ENCODE results near the gene HCRT. TPM values are rescaled to one million over a fixed set of nuclear protein-coding genes. Genes with fewer than 3 reads are reported as not detected.
"Not testable (repeated sequence)": the region's sequence is repeated elsewhere in the genome, so short reads cannot be mapped to it uniquely, and the experiment has no call there.

The HCRT gene, protein sequence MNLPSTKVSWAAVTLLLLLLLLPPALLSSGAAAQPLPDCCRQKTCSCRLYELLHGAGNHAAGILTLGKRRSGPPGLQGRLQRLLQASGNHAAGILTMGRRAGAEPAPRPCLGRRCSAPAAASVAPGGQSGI
- not detected for total RNA-seq
- polyA plus RNA-seq (ENCODE audit: insufficient read length in 2 of 2): not detected
- long read RNA-seq, donor 1: 0 reads
- long read RNA-seq, donor 2: 0 reads
- long read RNA-seq, donor 3: 0 reads
- long read RNA-seq, donor 4: 0 reads

DNA sequence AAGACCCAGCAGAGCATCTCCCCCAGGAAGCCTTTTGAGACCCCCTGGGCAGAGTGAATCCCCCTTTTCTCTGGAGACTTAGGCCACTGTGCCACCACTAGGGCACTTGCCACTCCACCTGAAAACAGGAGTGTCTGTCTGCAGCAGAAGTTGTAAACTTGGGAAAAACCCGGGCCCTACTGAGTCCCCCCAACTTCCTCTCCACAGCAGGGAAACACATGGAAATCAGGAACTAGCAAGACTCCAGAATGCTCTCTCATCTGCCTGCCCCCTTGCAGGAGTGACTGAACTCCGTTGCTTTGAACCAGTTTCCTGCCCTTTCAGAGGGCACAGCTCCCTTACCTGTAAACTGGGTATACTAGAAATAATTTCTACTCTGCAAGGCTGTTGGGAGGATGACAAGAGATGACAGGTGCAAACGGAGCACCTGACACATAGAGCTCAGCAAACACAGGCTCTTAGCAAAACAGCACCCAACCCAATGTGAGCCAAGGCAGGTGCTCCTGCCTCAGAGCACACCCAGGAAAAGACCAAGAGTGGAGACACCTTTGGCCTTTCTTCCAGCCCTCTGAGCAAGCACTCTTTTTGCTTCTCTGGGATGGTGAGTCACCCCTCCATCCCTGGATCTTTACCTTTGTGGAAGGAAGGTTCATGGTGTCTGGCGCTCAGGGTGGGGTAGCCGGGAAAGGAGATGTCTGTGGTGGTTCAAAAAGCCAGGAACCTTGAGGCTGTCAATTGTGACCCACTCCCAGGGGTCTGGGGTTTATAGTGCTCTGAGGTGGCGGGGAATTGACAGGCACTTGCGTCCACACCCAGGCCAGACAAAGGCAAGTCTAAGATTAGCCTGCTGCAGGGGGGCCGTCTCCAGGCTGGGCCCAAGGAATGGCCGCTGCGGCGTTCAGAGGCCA lies at the start of gene HCRT:
TSS of gene HCRT (minus strand) at position 740 of the 908 bp plus-strand sequence. CDS start at position 653, 87 bp downstream.
- no peaks in the 10 kb centered on the region for H3K9me3 ChIP-seq (ENCODE audit: control insufficient read depth, insufficient read depth, low read length)
- DNase-seq (ENCODE audit: low read depth in 4 of 6, low spot score in 6 of 6): no peak
- H3K4me1 ChIP-seq (ENCODE audit: control insufficient read depth, insufficient read depth, low read length): peaks cover 31% of the 10 kb centered on the region
- peaks cover 6% of the 10 kb centered on the region for H3K36me3 ChIP-seq (ENCODE audit: control insufficient read depth, insufficient read depth, low read length)
- H3K4me3 ChIP-seq (ENCODE audit: low read depth, low read length): peak within 1 kb of the TSS; percentile 61
- WGBS (ENCODE audit: insufficient coverage): 49% methylated on average over 8 of the region's 11 CpGs
- peak within 1 kb of the TSS; percentile 15 for H3K27ac ChIP-seq (ENCODE audit: low read depth, low read length)
- H3K27me3 ChIP-seq (ENCODE audit: control insufficient read depth, insufficient read depth, low read length): peaks cover 16% of the 10 kb centered on the region

GRCh38 chr17:42233994-42234393 lies 48.7 kb upstream of the HCRT start:
- H3K9me3 ChIP-seq (ENCODE audit: control insufficient read depth, insufficient read depth, low read length): no peaks in the 10 kb centered on the region
- no peak overlapping the region for H3K4me3 ChIP-seq (ENCODE audit: low read depth, low read length)
- no peaks in the 10 kb centered on the region for H3K27me3 ChIP-seq (ENCODE audit: control insufficient read depth, insufficient read depth, low read length)
- no peak overlapping the region for H3K27ac ChIP-seq (ENCODE audit: low read depth, low read length)
- no peaks in the 10 kb centered on the region for H3K4me1 ChIP-seq (ENCODE audit: control insufficient read depth, insufficient read depth, low read length)
- DNase-seq (ENCODE audit: low read depth in 4 of 6, low spot score in 6 of 6): no peak
- 90% methylated on average over 2 of the region's 2 CpGs for WGBS (ENCODE audit: insufficient coverage)
- H3K36me3 ChIP-seq (ENCODE audit: control insufficient read depth, insufficient read depth, low read length): peaks cover 2% of the 10 kb centered on the region

DNA sequence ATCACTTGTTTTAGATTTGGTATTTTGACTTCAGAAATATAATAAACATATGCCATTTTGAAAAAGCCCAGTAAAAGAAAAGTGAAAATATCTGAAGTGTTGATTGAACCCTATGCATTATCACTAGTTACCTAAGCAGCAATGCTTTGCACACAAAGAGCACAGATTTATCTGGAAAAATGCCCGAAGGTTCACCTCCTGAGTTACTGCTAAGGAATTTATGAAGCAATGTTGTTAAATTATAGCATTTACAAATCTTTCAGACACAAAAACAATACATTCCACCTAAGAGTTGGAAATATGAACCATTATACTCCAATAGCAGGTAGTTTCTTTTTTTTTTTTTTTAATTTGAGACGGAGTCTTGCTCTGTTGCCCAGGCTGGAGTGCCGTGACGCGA lies 47.9 kb upstream of the HCRT start:
- peaks cover 4% of the 10 kb centered on the region for H3K36me3 ChIP-seq (ENCODE audit: control insufficient read depth, insufficient read depth, low read length)
- WGBS (ENCODE audit: insufficient coverage): 100% methylated on average over 4 of the region's 5 CpGs
- no peaks in the 10 kb centered on the region for H3K27me3 ChIP-seq (ENCODE audit: control insufficient read depth, insufficient read depth, low read length)
- no peak overlapping the region for H3K27ac ChIP-seq (ENCODE audit: low read depth, low read length)
- no peak overlapping the region for H3K4me3 ChIP-seq (ENCODE audit: low read depth, low read length)
- no peaks in the 10 kb centered on the region for H3K9me3 ChIP-seq (ENCODE audit: control insufficient read depth, insufficient read depth, low read length)
- DNase-seq (ENCODE audit: low read depth in 4 of 6, low spot score in 6 of 6): no peak
- H3K4me1 ChIP-seq (ENCODE audit: control insufficient read depth, insufficient read depth, low read length): no peaks in the 10 kb centered on the region

- WGBS (ENCODE audit: insufficient coverage): 93% methylated on average over 3 of the region's 5 CpGs
- H3K36me3 ChIP-seq (ENCODE audit: control insufficient read depth, insufficient read depth, low read length): peaks cover 7% of the 10 kb centered on the region
- no peak overlapping the region for H3K4me3 ChIP-seq (ENCODE audit: low read depth, low read length)
- H3K27ac ChIP-seq (ENCODE audit: low read depth, low read length): no peak overlapping the region
- H3K27me3 ChIP-seq (ENCODE audit: control insufficient read depth, insufficient read depth, low read length): no peaks in the 10 kb centered on the region
- DNase-seq (ENCODE audit: low read depth in 4 of 6, low spot score in 6 of 6): peak in 1 of 6 donors; percentile 32
- H3K9me3 ChIP-seq (ENCODE audit: control insufficient read depth, insufficient read depth, low read length): no peaks in the 10 kb centered on the region
- no peaks in the 10 kb centered on the region for H3K4me1 ChIP-seq (ENCODE audit: control insufficient read depth, insufficient read depth, low read length)
Observed at GRCh38 chr17:42230225-42230624, 45.0 kb upstream of the HCRT start.

- 78% methylated on average over 9 of the region's 11 CpGs for WGBS (ENCODE audit: insufficient coverage)
- Histone ChIP-seq H3K4me1 (ENCODE audit: control insufficient read depth, insufficient read depth, low read length) (no peaks in the 10 kb centered on the region), H3K27me3 (ENCODE audit: control insufficient read depth, insufficient read depth, low read length) (no peaks in the 10 kb centered on the region), H3K9me3 (ENCODE audit: control insufficient read depth, insufficient read depth, low read length) (no peaks in the 10 kb centered on the region), H3K36me3 (ENCODE audit: control insufficient read depth, insufficient read depth, low read length) (peaks cover 20% of the 10 kb centered on the region), H3K4me3 (ENCODE audit: low read depth, low read length) (no peak overlapping the region), H3K27ac (ENCODE audit: low read depth, low read length) (no peak overlapping the region)
- DNase-seq (ENCODE audit: low read depth in 4 of 6, low spot score in 6 of 6): no peak
Observed at GRCh38 chr17:42227849-42228700, 42.8 kb upstream of the HCRT start.

GRCh38 chr17:42225646-42226045 lies 40.4 kb upstream of the HCRT start:
- H3K9me3 ChIP-seq (ENCODE audit: control insufficient read depth, insufficient read depth, low read length): no peaks in the 10 kb centered on the region
- no peak for DNase-seq (ENCODE audit: low read depth in 4 of 6, low spot score in 6 of 6)
- no peak overlapping the region for H3K27ac ChIP-seq (ENCODE audit: low read depth, low read length)
- H3K4me1 ChIP-seq (ENCODE audit: control insufficient read depth, insufficient read depth, low read length): no peaks in the 10 kb centered on the region
- no peak overlapping the region for H3K4me3 ChIP-seq (ENCODE audit: low read depth, low read length)
- WGBS (ENCODE audit: insufficient coverage): no CpG with 5 or more reads among the region's 5 CpGs
- peaks cover 34% of the 10 kb centered on the region for H3K36me3 ChIP-seq (ENCODE audit: control insufficient read depth, insufficient read depth, low read length)
- no peaks in the 10 kb centered on the region for H3K27me3 ChIP-seq (ENCODE audit: control insufficient read depth, insufficient read depth, low read length)

- no peaks in the 10 kb centered on the region for H3K9me3 ChIP-seq (ENCODE audit: control insufficient read depth, insufficient read depth, low read length)
- no peak overlapping the region for H3K4me3 ChIP-seq (ENCODE audit: low read depth, low read length)
- no peak for DNase-seq (ENCODE audit: low read depth in 4 of 6, low spot score in 6 of 6)
- no peak overlapping the region for H3K27ac ChIP-seq (ENCODE audit: low read depth, low read length)
- WGBS (ENCODE audit: insufficient coverage): 88% methylated on average over 2 of the region's 6 CpGs
- H3K27me3 ChIP-seq (ENCODE audit: control insufficient read depth, insufficient read depth, low read length): no peaks in the 10 kb centered on the region
- no peaks in the 10 kb centered on the region for H3K4me1 ChIP-seq (ENCODE audit: control insufficient read depth, insufficient read depth, low read length)
- H3K36me3 ChIP-seq (ENCODE audit: control insufficient read depth, insufficient read depth, low read length): peaks cover 44% of the 10 kb centered on the region
Observed at GRCh38 chr17:42224651-42225050, 39.4 kb upstream of the HCRT start.

DNA sequence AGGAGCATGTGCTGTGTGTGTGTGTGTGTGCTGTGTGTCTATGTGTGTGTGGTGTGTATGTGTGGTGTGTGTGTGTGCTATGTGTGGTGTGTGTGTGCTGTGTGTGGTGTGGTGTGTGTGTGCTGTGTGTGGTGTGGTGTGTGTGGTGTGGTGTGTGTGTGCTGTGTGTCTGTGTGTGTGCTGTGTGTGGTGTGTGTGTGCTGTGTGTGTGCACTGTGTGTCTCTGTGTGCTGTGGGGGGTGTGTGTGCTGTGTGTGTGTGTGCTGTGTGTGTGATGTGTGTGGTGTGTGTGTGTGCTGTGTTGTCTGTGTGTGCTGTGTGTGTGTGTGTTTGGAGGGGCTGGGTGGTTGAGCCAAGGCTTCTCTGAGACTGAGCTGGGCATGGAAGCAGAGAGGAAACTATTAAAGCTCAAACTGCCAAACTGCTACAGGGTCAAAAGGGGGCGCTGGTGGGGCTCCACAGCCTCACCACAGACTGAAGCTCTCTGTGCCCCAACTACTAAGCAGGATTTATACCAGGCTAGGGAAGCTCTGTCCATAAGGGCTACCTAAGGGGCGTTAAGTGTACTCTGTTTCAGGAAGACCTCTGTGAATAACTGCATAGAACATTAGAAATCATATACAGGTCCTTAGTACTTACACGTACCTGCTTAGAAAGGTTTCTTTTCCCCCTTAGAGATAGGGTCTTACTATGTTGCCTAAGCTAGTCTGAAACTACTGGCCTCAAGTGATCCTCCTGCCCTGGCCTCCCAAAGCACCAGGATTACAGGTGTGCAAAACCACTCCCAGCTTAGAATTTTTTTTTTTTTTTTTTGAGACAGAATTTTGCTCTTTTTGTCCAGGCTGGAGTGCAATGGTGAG lies 36.9 kb upstream of the HCRT start:
- Histone ChIP-seq H3K4me1 (ENCODE audit: control insufficient read depth, insufficient read depth, low read length) (no peaks in the 10 kb centered on the region), H3K9me3 (ENCODE audit: control insufficient read depth, insufficient read depth, low read length) (no peaks in the 10 kb centered on the region), H3K27me3 (ENCODE audit: control insufficient read depth, insufficient read depth, low read length) (no peaks in the 10 kb centered on the region), H3K27ac (ENCODE audit: low read depth, low read length) (no peak overlapping the region), H3K4me3 (ENCODE audit: low read depth, low read length) (no peak overlapping the region), H3K36me3 (ENCODE audit: control insufficient read depth, insufficient read depth, low read length) (peaks cover 59% of the 10 kb centered on the region)
- peak in 2 of 6 donors; percentile 36 to 52 for DNase-seq (ENCODE audit: low read depth in 4 of 6, low spot score in 6 of 6)
- WGBS (ENCODE audit: insufficient coverage): 20% methylated on average over 1 of the region's 3 CpGs

GRCh38 chr17:42219280-42219679 lies 34.0 kb upstream of the HCRT start:
- no CpG with 5 or more reads among the region's 17 CpGs for WGBS (ENCODE audit: insufficient coverage)
- peaks cover 72% of the 10 kb centered on the region for H3K36me3 ChIP-seq (ENCODE audit: control insufficient read depth, insufficient read depth, low read length)
- not testable (repeated sequence) for H3K4me1 ChIP-seq (ENCODE audit: control insufficient read depth, insufficient read depth, low read length); H3K4me3 ChIP-seq (ENCODE audit: low read depth, low read length); H3K27me3 ChIP-seq (ENCODE audit: control insufficient read depth, insufficient read depth, low read length); DNase-seq (ENCODE audit: low read depth in 4 of 6, low spot score in 6 of 6); H3K9me3 ChIP-seq (ENCODE audit: control insufficient read depth, insufficient read depth, low read length); H3K27ac ChIP-seq (ENCODE audit: low read depth, low read length)
